AG04450 (cell line): ENCODE data around the gene SCT. TPM values are rescaled to one million over a fixed set of nuclear protein-coding genes. Genes with fewer than 3 reads are reported as not detected.

ENCODE experiments used
- CTCF ChIA-PET: fragments of 300-600, 350-600 bp; formaldehyde crosslinking; extraction: SDS; loops from one replicate; lab custom pipeline; 2022; ENCODE audit warnings: antibody characterized with exemption, inconsistent platforms; lab: Charles Lee
- POLR2A ChIA-PET: fragments of 350-600 bp; formaldehyde crosslinking; extraction: SDS; loops from one replicate; lab custom pipeline; 2021; ENCODE audit warnings: antibody characterized with exemption, inconsistent platforms; lab: Yijun Ruan, JAX
- DNase-seq: peaks from one replicate; pipeline ENCODE4 v3.0.0-alpha.2; 2011; ENCODE audit warnings: low read depth, low spot score
- H3K27ac ChIP-seq: one replicate; pipeline ENCODE4 v1.5.1; 2012; ENCODE audit warnings: low read depth, low read length, control low read depth
- H3K27me3 ChIP-seq: one replicate; pipeline ENCODE4 v1.6.0; 2012; ENCODE audit warnings: low read length; ENCODE audit not compliant: control insufficient read depth, insufficient read depth
- H3K4me3 ChIP-seq: 2 replicates; pipeline ENCODE4 v1.5.1; 2011; ENCODE audit warnings: mild to moderate bottlenecking, low read depth, low read length, control low read depth
- H3K9me3 ChIP-seq: 2 replicates; pipeline ENCODE4 v1.5.1; 2012; ENCODE audit warnings: low read length; ENCODE audit not compliant: control insufficient read depth, insufficient read depth
- CTCF ChIP-seq: IDR thresholded peaks from 2 replicates; pipeline ENCODE4 v1.5.1; 2011; ENCODE audit warnings: low read depth, low read length, control low read depth, inconsistent platforms
- polyA plus RNA-seq: library from polyadenylated mRNA; depleted of rRNA; stranded (reverse); fragments of >200 nt; gene quantifications from 2 replicates; pipeline ENCODE4 v1.2.3, GENCODE V29; 2011

Gene SCT
- polyA plus RNA-seq, 1 experiment = not detected

- Histone ChIP-seq H3K9me3 (no peaks in the 10 kb centered on the region; the same call in 1 of the 2 replicates), H3K27ac (no peak overlapping the region), H3K27me3 (no peaks in the 10 kb centered on the region), H3K4me3 (no peak overlapping the region)
- ChIA-PET CTCF (no interaction called here), POLR2A (no interaction called here)
- DNase-seq = no peak
- no peak for TF ChIP-seq CTCF
Measured at GRCh38 chr11:595400-595799, 31.6 kb downstream of the SCT start.

- H3K9me3 ChIP-seq = no peaks in the 10 kb centered on the region; the same call in 1 of the 2 replicates
- TF ChIP-seq CTCF = no peak
- DNase-seq = no peak
- ChIA-PET POLR2A (no interaction called here), CTCF (no interaction called here)
- no peak overlapping the region for H3K27ac ChIP-seq
- H3K4me3 ChIP-seq = no peak overlapping the region
- H3K27me3 ChIP-seq = no peaks in the 10 kb centered on the region
Measured at GRCh38 chr11:593347-593746, 33.6 kb downstream of the SCT start.

GRCh38 chr11:592918-593317 lies 34.1 kb downstream of the SCT start:
- no peaks in the 10 kb centered on the region for H3K27me3 ChIP-seq
- ChIA-PET POLR2A (no interaction called here), CTCF (no interaction called here)
- no peaks in the 10 kb centered on the region; the same call in 1 of the 2 replicates for H3K9me3 ChIP-seq
- no peak overlapping the region for H3K4me3 ChIP-seq
- no peak for DNase-seq
- TF ChIP-seq CTCF = no peak
- H3K27ac ChIP-seq = no peak overlapping the region

DNA sequence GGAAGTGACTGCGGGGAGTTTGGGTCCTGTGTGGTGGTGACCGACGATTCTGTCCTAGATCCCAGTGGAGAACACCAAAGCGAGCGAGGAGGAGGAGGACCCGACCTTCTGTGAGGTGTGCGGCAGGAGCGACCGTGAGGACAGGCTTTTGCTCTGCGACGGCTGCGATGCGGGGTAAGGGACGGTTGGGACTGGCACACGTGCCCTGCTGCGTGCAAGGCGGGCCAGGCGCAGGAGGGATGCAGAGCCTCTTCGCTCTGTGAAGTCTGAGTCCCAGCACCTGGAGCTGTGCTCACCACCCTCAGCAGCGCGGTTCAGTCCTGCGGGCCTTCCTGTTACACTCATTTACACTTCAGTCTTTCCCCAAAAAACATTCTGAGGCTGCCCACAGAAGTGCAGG lies 34.5 kb downstream of the SCT start:
- H3K27me3 ChIP-seq = no peaks in the 10 kb centered on the region
- H3K9me3 ChIP-seq = no peaks in the 10 kb centered on the region; the same call in 1 of the 2 replicates
- no peak overlapping the region for H3K4me3 ChIP-seq
- no peak overlapping the region for H3K27ac ChIP-seq
- no peak for TF ChIP-seq CTCF
- POLR2A ChIA-PET = no interaction called here
- CTCF ChIA-PET = no interaction called here
- no peak for DNase-seq

DNA sequence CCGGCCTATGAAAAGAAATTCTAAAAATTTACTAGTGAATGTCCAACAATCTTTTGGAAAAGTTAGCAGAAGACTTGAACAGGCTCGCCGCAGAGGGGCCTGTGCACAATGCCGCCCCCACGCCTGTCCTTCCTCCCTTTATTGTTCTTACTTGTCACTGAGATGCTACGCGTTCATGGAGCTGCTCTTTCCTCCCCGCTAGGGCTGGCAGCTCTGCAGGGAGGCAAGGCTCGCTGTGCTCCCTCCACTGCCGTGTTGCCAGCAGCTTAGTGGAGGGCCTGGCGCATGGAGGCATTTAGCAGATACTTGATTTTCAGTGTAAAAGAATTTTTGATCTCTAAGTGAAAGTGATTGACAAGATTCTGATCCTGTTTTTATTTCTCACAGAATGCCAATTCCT lies 36.0 kb downstream of the SCT start:
- no peaks in the 10 kb centered on the region for H3K27me3 ChIP-seq
- no peak for DNase-seq
- CTCF ChIA-PET = interaction anchor here (1.0 kb wide), 1 partner anchor 9 kb away, joined by 3 read pairs; no protein-coding TSS in a partner anchor
- H3K9me3 ChIP-seq = no peaks in the 10 kb centered on the region; the same call in 1 of the 2 replicates
- H3K4me3 ChIP-seq = no peak overlapping the region
- H3K27ac ChIP-seq = no peak overlapping the region
- TF ChIP-seq CTCF = no peak
- POLR2A ChIA-PET = interaction anchor here (0.7 kb wide), 1 partner anchor 136 kb away, joined by 6 read pairs; no protein-coding TSS in a partner anchor
